ENCODE results near the gene EEF1AKMT1. TPM values are rescaled to one million over a fixed set of nuclear protein-coding genes. Genes with fewer than 3 reads are reported as not detected.

EEF1AKMT1 gene
- total RNA-seq, 1 experiment from 2014 or later, result 6.1 TPM

- no peak for TF ChIP-seq CTCF (conservative IDR thresholded peaks at IDR 0.05)
- H2BK15ac ChIP-seq (ENCODE audit: low read depth, low read length), result no peak overlapping the region
- no peaks in the 10 kb centered on the region for H3K23me2 ChIP-seq (ENCODE audit: insufficient read length, low read depth, low read length, poor library complexity, severe bottlenecking)
- no peak overlapping the region for H2BK12ac ChIP-seq (ENCODE audit: insufficient read length, low read depth, low read length)
- H4K5ac ChIP-seq (ENCODE audit: insufficient read length, low read depth, low read length), result no peak overlapping the region
- no peak overlapping the region for H2BK120ac ChIP-seq (ENCODE audit: low read depth, low read length, poor library complexity, severe bottlenecking)
- no peaks in the 10 kb centered on the region; the same call in 1 of the 2 replicates for H3K79me2 ChIP-seq (ENCODE audit: insufficient read depth, low read length)
- no peak overlapping the region for H3K27ac ChIP-seq (ENCODE audit: insufficient read length, low read depth, low read length)
- Mint-ChIP-seq H3K9me3 (no peaks in the 10 kb centered on the region), H3K27ac (no peak overlapping the region), H3K36me3 (ENCODE audit: insufficient read depth in 1 of 3, low read depth in 3 of 3) (peaks cover 19 to 69% (median 64%) of the 10 kb centered on the region in 3 experiments; a peak in 6 of 7 replicates), H3K27me3 (ENCODE audit: low read depth) (no peaks in the 10 kb centered on the region), H3K4me3 (no peak overlapping the region), H3K4me1 (no peaks in the 10 kb centered on the region)
- no peaks in the 10 kb centered on the region for H3K9me3 ChIP-seq (ENCODE audit: control insufficient read depth, low read depth, low read length)
- no peak overlapping the region for H3K14ac ChIP-seq (ENCODE audit: insufficient read depth, low read length)
- no peak overlapping the region for H4K8ac ChIP-seq (replicated peaks; ENCODE audit: insufficient read length, low read depth, low read length)
- no peak overlapping the region for H3K18ac ChIP-seq (ENCODE audit: insufficient read length, low read depth, low read length)
- no peak overlapping the region for H2AK5ac ChIP-seq (ENCODE audit: insufficient read length, low read length)
- no peaks in the 10 kb centered on the region for H3K27me3 ChIP-seq (ENCODE audit: insufficient read depth, low read length)
- no peak overlapping the region for H3K4ac ChIP-seq (ENCODE audit: low read depth, low read length)
- H3K56ac ChIP-seq (ENCODE audit: insufficient read length, low read depth, low read length), result no peak overlapping the region
- WGBS (ENCODE audit: extremely low coverage, insufficient read length, low lambda C conversion rate), result no CpG with 5 or more reads among the region's 5 CpGs
- no peaks in the 10 kb centered on the region for H3K79me1 ChIP-seq (ENCODE audit: insufficient read depth, low read depth, low read length, poor library complexity, severe bottlenecking)
- no peak overlapping the region for H2BK20ac ChIP-seq (ENCODE audit: low read depth, low read length, poor library complexity, severe bottlenecking)
- H3K23ac ChIP-seq (ENCODE audit: insufficient read length, low read depth, low read length), result no peak overlapping the region
- no peak overlapping the region for H2AFZ ChIP-seq (ENCODE audit: low read length)
- no peak overlapping the region for H3T11ph ChIP-seq (ENCODE audit: low read length)
- no peak overlapping the region for H2BK5ac ChIP-seq (ENCODE audit: insufficient read length, low read length)
- no peak overlapping the region for H3K9ac ChIP-seq (ENCODE audit: extremely low read depth, insufficient read length, low read length)
- no peak for DNase-seq
- no peaks in the 10 kb centered on the region for H3K4me1 ChIP-seq (ENCODE audit: insufficient read depth, low read length)
- H3K4me2 ChIP-seq (ENCODE audit: insufficient read depth, insufficient read length, low read length), result no peak overlapping the region
- no peaks in the 10 kb centered on the region for H4K20me1 ChIP-seq (ENCODE audit: control insufficient read depth, insufficient read depth, insufficient read length)
- H4K91ac ChIP-seq (ENCODE audit: insufficient read length, low read depth, low read length), result no peak overlapping the region
Measured at GRCh38 chr13:20796791-20797508, 23.2 kb upstream of the EEF1AKMT1 start.

Measured in H9 (cell line).